HCT116 (cell line): ENCODE measurements around the gene CLDN9. TPM values are rescaled to one million over a fixed set of nuclear protein-coding genes. Genes with fewer than 3 reads are reported as not detected.

Experiments used
- ATAC-seq: fragments of 200-7000 bp; cut with Tn5 transposase; 2 replicates; pipeline ENCODE4 v1.9.1; 2020; ENCODE audit warnings: mild to moderate bottlenecking, moderate library complexity
- BruUV-seq: library from RNA; stranded (reverse); fragments of 400-500 nt; replicated peaks from 2 replicates; lab custom pipeline; 2021; lab: Mats Ljungman, UMichigan
- CTCF ChIA-PET: fragments of 300-600 bp; sonication (Branson Sonifier 250); formaldehyde crosslinking; loops from one replicate; lab custom pipeline; 2021; ENCODE audit warnings: antibody characterized with exemption; lab: Charles Lee
- POLR2A ChIA-PET: fragments of 300-600, 350-600 bp; sonication (Branson Sonifier 250); formaldehyde crosslinking; loops from one replicate; lab custom pipeline; 2021; ENCODE audit warnings: antibody characterized with exemption; lab: Charles Lee
- RAD21 ChIA-PET, 2 experiments: fragments of 300-600 bp; sonication (Branson Sonifier 250); formaldehyde crosslinking; loops; one replicate each; lab custom pipeline; 2023; ENCODE audit warnings: low total read pairs in 2 of 2; ENCODE audit not compliant: uncharacterized antibody in 2 of 2, unreplicated experiment in 2 of 2, low non-redundant PET in 1 of 2; lab: Charles Lee
- DNase-seq: peaks from one replicate; pipeline ENCODE4 v3.0.0-alpha.2; 2010; ENCODE audit warnings: low read depth, low spot score
- H2AFZ ChIP-seq: fragments of 200-600 bp; shearing (Covaris generic), sonication (generic); 2 replicates; pipeline ENCODE4 v1.6.1; 2017; ENCODE audit warnings: low read depth, mixed run types, mixed read lengths, antibody characterized with exemption, low read length; ENCODE audit not compliant: poor library complexity, severe bottlenecking
- H3K27ac ChIP-seq: 2 replicates; pipeline ENCODE4 v1.5.1; 2012; ENCODE audit warnings: low read depth, low read length
- H3K27me3 ChIP-seq: fragments of 200-600 bp; sonication (generic); 2 replicates; pipeline ENCODE4 v1.6.1; 2016; ENCODE audit warnings: mixed run types, low read length, mixed read lengths; ENCODE audit not compliant: insufficient read depth
- H3K36me3 ChIP-seq, 2 experiments: fragments of 200-500 bp in 1 of 2; fragments of 200-600 bp in 1 of 2; sonication (Bioruptor generic) in 1 of 2; sonication (generic) in 1 of 2; 2 replicates each; pipeline versions ENCODE4 v1.5.1 to v1.6.1; 2014 to 2016; ENCODE audit warnings: low read length in 2 of 2, inconsistent platforms in 1 of 2, mixed read lengths in 1 of 2, mixed run types in 1 of 2; ENCODE audit not compliant: insufficient read depth in 2 of 2, control insufficient read depth in 1 of 2
- H3K4me1 ChIP-seq, 2 experiments: fragments of 200-600 bp in 1 of 2; sonication (generic) in 1 of 2; 2 replicates each; pipeline versions ENCODE4 v1.5.1 to v1.6.1; 2012 to 2017; ENCODE audit warnings: low read length in 2 of 2, inconsistent platforms in 1 of 2, mild to moderate bottlenecking in 1 of 2, mixed read lengths in 1 of 2, mixed run types in 1 of 2, moderate library complexity in 1 of 2; ENCODE audit not compliant: insufficient read depth in 2 of 2, control insufficient read depth in 1 of 2
- H3K4me2 ChIP-seq: fragments of 200-600 bp; sonication (generic); 2 replicates; pipeline ENCODE4 v1.6.1; 2017; ENCODE audit warnings: mixed run types, low read length, mixed read lengths
- H3K4me3 ChIP-seq, 2 experiments: fragments of 200-600 bp in 1 of 2; sonication (generic) in 1 of 2; replicated peaks in 1 of 2; 2 replicates each; pipeline ENCODE4 v1.5.1; 2011 to 2016; ENCODE audit warnings: low read length in 2 of 2, control low read depth in 1 of 2, low read depth in 1 of 2, mild to moderate bottlenecking in 1 of 2, mixed read lengths in 1 of 2, mixed run types in 1 of 2
- H3K79me2 ChIP-seq: fragments of 200-600 bp; sonication (generic); 2 replicates; pipeline ENCODE4 v1.6.1; 2017; ENCODE audit warnings: mild to moderate bottlenecking, mixed run types, low read length, moderate library complexity, mixed read lengths; ENCODE audit not compliant: insufficient read depth
- H3K9ac ChIP-seq: fragments of 200-600 bp; sonication (generic); 2 replicates; pipeline ENCODE4 v1.6.1; 2016; ENCODE audit warnings: low read length, mixed read lengths
- H3K9me2 ChIP-seq: fragments of 200-600 bp; sonication (generic), shearing (Covaris generic); 2 replicates; pipeline ENCODE4 v1.6.1; 2017; ENCODE audit warnings: mixed run types, mild to moderate bottlenecking, moderate library complexity; ENCODE audit not compliant: insufficient read depth
- H3K9me3 ChIP-seq, 2 experiments: fragments of 200-500 bp in 1 of 2; fragments of 200-600 bp in 1 of 2; sonication (Bioruptor generic) in 1 of 2; sonication (generic) in 1 of 2; 2 replicates each; pipeline ENCODE4 v1.6.1; 2014 to 2017; ENCODE audit warnings: low read length in 2 of 2, mixed read lengths in 2 of 2, inconsistent platforms in 1 of 2, low read depth in 1 of 2, mild to moderate bottlenecking in 1 of 2, mixed run types in 1 of 2, moderate library complexity in 1 of 2; ENCODE audit not compliant: control insufficient read depth in 1 of 2, insufficient read depth in 1 of 2
- H4K20me1 ChIP-seq: fragments of 200-600 bp; sonication (generic), shearing (Covaris generic); 2 replicates; pipeline ENCODE4 v1.6.1; 2017; ENCODE audit warnings: mixed run types, mild to moderate bottlenecking, moderate library complexity; ENCODE audit not compliant: insufficient read depth
- ATF3 ChIP-seq: IDR thresholded peaks from 2 replicates; pipeline ENCODE4 v1.6.1; 2012
- CEBPB ChIP-seq: IDR thresholded peaks from 2 replicates; pipeline ENCODE4 v1.6.1; 2012; ENCODE audit warnings: low read depth
- CTCF ChIP-seq, 3 experiments: fragments of 200-600 bp in 1 of 3; sonication (generic) in 1 of 3; IDR thresholded peaks in 2 of 3; conservative IDR thresholded peaks in 1 of 3; 2 replicates each; pipeline ENCODE4 v1.5.1; 2012 to 2017; ENCODE audit warnings: low read depth in 2 of 3, low read length in 2 of 3, antibody characterized with exemption in 1 of 3, borderline replicate concordance in 1 of 3, control low read depth in 1 of 3, mild to moderate bottlenecking in 1 of 3, mixed read lengths in 1 of 3, mixed run types in 1 of 3, moderate library complexity in 1 of 3; ENCODE audit not compliant: insufficient read depth in 1 of 3
- EGR1 ChIP-seq: IDR thresholded peaks from 2 replicates; pipeline ENCODE4 v1.6.1; 2012; ENCODE audit warnings: low read depth
- FOSL1 ChIP-seq: IDR thresholded peaks from 2 replicates; pipeline ENCODE4 v1.6.1; 2012; ENCODE audit warnings: low read depth
- POLR2AphosphoS5 ChIP-seq: IDR thresholded peaks from 2 replicates; pipeline ENCODE4 v1.6.1; 2011; ENCODE audit warnings: mild to moderate bottlenecking, low read depth, low read length, moderate library complexity
- RAD21 ChIP-seq: IDR thresholded peaks from 2 replicates; pipeline ENCODE4 v1.6.1; 2012; ENCODE audit warnings: low read depth, mild to moderate bottlenecking
- SIN3A ChIP-seq: IDR thresholded peaks from 2 replicates; pipeline ENCODE4 v1.6.1; 2012; ENCODE audit warnings: low read depth
- SRF ChIP-seq: IDR thresholded peaks from 2 replicates; pipeline ENCODE4 v1.6.1; 2012; ENCODE audit warnings: low read depth
- TCF7L2 ChIP-seq: IDR thresholded peaks from 2 replicates; pipeline ENCODE4 v1.7.0; 2011; ENCODE audit warnings: borderline replicate concordance, inconsistent platforms; ENCODE audit not compliant: insufficient read depth, insufficient read length; ENCODE audit errors: extremely low read depth
- YY1 ChIP-seq: IDR thresholded peaks from 2 replicates; pipeline ENCODE4 v1.6.1; 2011; ENCODE audit warnings: low read length, low read depth, moderate library complexity, mild to moderate bottlenecking; ENCODE audit not compliant: insufficient replicate concordance; ENCODE audit errors: extremely low read depth
- ZBTB33 ChIP-seq: IDR thresholded peaks from 2 replicates; pipeline ENCODE4 v1.6.1; 2011; ENCODE audit warnings: mild to moderate bottlenecking, low read length, moderate library complexity; ENCODE audit not compliant: insufficient replicate concordance; ENCODE audit errors: extremely low read depth
- ZFX ChIP-seq: fragments of 450-650 bp; IDR thresholded peaks from 2 replicates; pipeline ENCODE4 v1.6.1; 2017
- ZNF274 ChIP-seq: fragments of 200-500 bp; sonication (Bioruptor generic); IDR thresholded peaks from 2 replicates; pipeline ENCODE4 v1.6.1; 2014; ENCODE audit warnings: mild to moderate bottlenecking, low read depth, low read length, inconsistent platforms
- intact Hi-C: fragments of 100-400 bp; cut with micrococcal nuclease; formaldehyde crosslinking; loops from 2 replicates; pipeline ENCODE4 v1.10.0; 2022
- total RNA-seq: library from RNA; stranded (reverse); gene quantifications from one replicate; pipeline ENCODE4 v1.2.1, GENCODE V29; 2021; ENCODE audit not compliant: unreplicated experiment

Gene CLDN9
- total RNA-seq, 1 experiment from 2014 or later = 0.76 TPM

- ChIA-PET CTCF (interaction anchor here (0.7 to 1.2 kb wide), 3 partner anchors 11 to 20 kb away, joined by 3 to 5 read pairs (median 4); no protein-coding TSS in a partner anchor), POLR2A (interaction anchor here (1.8 kb wide), 1 partner anchor 8 kb away, joined by 9 read pairs; the partner anchor contains the start of gene TNFRSF12A), RAD21 (no interaction called here)
- no peak overlapping the region; the same call in 1 of the 2 replicates for H3K27ac ChIP-seq
- no peak for TF ChIP-seq TCF7L2
- no peak for TF ChIP-seq EGR1
- no peak for TF ChIP-seq FOSL1
- no peak for TF ChIP-seq SRF
- TF ChIP-seq RAD21 = no peak
- no peak for TF ChIP-seq CEBPB
- TF ChIP-seq YY1 = no peak
- TF ChIP-seq POLR2AphosphoS5 = no peak
- TF ChIP-seq SIN3A = no peak
- TF ChIP-seq ATF3 = no peak
- no peak for TF ChIP-seq ZFX
- TF ChIP-seq CTCF (IDR thresholded peaks at IDR 0.05 in 2 of 3, conservative IDR thresholded peaks at IDR 0.05 in 1 of 3; ENCODE audit: borderline replicate concordance in 1 of 3, insufficient read depth in 1 of 3, low read depth in 2 of 3, low read length in 2 of 3) = no peak
- TF ChIP-seq ZNF274 = no peak
- no peak for TF ChIP-seq ZBTB33
- no peak for ATAC-seq
- DNase-seq = no peak
- no peak overlapping the region for H3K4me3 ChIP-seq
- BruUV-seq = no TSS peak
- no peaks in the 10 kb centered on the region for H3K36me3 ChIP-seq
- H3K9ac ChIP-seq = no peak overlapping the region; the same call in 1 of the 2 replicates
- peak overlapping the region; percentile 79 for H3K4me2 ChIP-seq
- no peaks in the 10 kb centered on the region for H3K9me2 ChIP-seq
- no peaks in the 10 kb centered on the region for H4K20me1 ChIP-seq
- H3K79me2 ChIP-seq = no peaks in the 10 kb centered on the region
- H2AFZ ChIP-seq = no peak overlapping the region
- peaks cover 59 to 89% of the 10 kb centered on the region in 2 experiments for H3K4me1 ChIP-seq
- H3K9me3 ChIP-seq = no peaks in the 10 kb centered on the region
- intact Hi-C loops = no loop called here
- H3K27me3 ChIP-seq = no peaks in the 10 kb centered on the region
Measured at GRCh38 chr16:3012246-3012645, 477 bp upstream of the CLDN9 start.
